Measurements from ENCODE around the gene NXPH1. TPM values are rescaled to one million over a fixed set of nuclear protein-coding genes. Genes with fewer than 3 reads are reported as not detected.
A peak's percentile ranks its signal among the peaks of the same experiment; 100 is the strongest.

NXPH1 gene
- total RNA-seq, 1 donor from 2014 or later = not detected

DNA sequence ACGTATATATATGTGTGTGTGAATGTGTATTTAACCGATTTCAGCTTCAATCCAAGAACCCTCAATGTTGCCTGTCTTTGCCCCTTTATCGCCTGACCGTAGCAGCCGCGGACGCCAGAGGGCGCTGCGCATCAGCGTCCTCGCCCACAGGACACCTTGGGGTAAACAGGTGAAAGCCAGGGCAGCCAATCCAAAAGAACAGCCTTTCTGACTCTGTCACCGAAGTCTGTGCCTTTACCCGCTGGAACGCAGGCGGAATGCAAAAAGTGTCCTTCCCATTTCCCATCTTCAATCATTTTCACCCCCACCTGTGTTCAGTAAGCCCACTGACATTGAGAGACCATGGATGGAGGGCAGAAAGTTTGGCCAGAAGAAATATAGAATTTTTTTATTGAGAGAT is 3.6 kb downstream of the NXPH1 start:
- peak; percentile 60 for DNase-seq

DNA sequence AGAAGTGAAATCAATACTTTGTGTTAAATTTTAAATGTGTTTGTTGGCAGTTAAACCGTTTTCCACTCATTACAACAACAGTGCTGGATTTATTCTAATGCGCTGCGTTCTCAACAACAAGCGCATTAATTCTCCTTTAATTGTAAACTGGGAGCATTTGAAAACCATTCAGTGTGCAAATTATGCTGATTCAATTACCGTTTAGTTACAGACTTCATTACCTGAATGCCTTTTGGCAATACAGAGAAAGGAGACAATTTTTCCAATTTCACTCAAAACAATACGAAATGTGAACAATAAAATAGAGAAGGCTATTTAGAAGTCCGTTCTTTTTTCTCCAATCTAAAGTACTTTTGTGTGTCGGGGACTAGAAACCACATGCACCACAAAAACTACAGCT is 4.2 kb downstream of the NXPH1 start:
- no peak for DNase-seq

DNA sequence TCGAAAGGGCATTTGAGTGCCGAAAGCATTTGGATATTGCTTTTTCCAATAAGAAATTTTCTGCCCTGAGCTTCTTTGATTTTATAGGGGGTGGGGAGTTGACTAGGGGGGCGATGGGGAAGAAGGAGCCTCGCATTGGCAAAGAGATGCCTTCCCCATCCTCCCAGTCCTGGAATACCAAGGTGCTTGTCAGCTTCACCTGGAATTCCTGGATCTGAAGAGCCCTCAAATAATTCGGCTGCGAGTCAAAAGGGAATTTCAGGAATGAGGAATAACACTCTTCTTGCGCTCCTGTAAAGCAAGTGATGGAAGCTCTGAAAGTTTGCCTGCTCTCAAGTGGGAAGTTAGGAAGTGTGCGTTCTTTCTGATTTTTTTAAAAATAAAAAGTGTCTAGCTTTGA is 7.3 kb downstream of the NXPH1 start:
- no peak for DNase-seq

DNA sequence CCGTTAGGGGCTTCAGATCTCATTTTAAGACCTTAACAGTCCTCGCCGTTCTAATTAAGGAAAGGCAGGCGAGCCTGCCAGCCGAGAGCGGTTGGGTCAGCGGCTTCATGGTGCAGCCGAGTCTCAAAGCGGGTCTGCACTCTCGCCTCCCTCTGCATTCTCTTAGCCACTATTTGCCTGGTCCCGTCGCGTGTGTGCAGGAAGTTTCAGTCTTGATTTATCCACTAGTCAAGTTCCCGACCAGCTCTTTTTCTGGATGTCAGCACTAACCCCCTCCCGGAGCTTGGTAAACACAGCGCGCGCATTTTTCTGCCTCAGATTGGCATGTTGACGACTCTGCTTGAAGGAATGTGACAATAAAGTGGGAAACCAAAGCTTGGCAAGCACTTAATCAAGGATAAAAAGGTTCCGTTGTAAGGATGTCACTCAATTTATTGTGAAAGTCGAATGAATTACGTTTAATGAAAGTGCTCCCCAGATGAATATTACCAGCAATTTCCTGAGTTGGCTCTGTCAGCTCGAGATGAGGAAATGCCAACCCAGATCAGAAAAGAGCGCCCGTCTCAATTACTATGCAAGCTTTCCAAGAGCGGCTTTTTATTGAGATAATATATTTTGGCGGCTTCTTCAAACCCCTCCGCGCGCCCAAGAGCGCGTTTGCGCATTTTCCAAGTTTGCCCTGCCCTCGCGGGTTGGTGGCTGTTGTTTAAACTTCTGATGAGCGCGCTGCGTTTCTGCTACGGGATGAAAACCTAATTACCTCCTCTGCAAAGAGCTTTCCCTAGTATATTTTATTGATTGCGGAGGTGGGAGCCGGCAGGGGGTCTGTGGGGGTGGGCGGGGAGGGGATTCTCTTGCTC is 7.9 kb downstream of the NXPH1 start:
- DNase-seq = no peak

DNA sequence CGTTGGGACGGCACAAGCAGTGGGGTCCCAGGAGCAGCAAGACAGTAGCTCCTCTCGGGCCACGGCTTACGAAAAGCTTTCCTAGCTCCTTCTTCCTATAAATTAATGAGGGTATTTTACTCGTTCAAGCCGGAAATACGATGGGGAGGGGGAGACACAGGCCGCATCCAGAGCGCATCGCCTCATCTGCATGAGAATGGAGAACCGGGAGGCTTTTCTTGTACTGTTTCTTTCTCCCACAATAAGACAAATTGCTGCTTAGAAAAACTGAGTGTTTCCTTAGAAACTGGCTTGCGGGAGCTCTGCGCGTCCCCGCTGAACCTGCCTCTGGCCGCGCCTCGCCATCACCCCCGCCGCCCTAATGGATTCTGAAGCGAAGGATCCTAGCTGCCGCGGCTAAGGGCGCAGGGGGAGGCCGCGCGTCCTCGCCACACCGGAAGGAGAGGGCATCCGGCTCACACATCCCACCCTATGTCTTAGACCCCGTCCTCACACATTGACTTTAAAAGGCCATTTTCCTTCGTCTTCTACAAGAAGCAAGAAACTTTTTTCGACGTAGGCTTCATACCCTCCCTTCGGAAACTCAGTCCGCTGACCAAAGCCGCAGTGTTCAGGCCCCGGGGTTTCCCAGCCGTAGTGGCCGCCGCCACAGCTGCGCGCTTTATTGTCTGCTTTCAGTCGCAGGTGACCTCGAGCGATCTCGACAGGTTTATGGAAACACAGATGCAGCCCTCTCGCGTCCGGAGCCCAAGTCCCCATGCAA is 8.8 kb downstream of the NXPH1 start:
- no peak for DNase-seq

DNA sequence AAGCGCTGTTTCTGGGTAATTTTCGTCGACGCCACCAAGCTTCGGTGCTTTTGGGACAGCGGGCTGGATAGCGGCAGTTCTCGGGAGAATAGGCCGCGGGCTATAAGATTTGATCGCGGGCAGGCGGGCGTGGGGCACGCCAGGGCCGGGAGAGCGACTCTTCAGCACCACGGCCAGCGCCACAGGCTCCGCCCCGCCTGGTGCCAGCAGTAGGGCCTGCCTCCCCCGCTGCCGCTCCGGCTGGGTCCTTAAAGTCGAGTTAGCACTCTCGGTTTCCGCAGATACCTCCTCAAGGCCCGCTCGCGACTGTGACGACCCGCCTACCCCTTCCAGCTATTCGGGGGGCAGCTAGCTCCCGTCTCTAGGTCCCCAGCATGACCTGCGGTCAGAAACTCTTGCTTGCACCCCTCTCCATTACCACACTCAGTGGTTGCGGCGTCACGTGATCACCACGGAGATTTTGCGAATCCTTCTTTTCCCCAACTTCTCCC is 9.4 kb downstream of the NXPH1 start:
- DNase-seq = peak; percentile 60

DNA sequence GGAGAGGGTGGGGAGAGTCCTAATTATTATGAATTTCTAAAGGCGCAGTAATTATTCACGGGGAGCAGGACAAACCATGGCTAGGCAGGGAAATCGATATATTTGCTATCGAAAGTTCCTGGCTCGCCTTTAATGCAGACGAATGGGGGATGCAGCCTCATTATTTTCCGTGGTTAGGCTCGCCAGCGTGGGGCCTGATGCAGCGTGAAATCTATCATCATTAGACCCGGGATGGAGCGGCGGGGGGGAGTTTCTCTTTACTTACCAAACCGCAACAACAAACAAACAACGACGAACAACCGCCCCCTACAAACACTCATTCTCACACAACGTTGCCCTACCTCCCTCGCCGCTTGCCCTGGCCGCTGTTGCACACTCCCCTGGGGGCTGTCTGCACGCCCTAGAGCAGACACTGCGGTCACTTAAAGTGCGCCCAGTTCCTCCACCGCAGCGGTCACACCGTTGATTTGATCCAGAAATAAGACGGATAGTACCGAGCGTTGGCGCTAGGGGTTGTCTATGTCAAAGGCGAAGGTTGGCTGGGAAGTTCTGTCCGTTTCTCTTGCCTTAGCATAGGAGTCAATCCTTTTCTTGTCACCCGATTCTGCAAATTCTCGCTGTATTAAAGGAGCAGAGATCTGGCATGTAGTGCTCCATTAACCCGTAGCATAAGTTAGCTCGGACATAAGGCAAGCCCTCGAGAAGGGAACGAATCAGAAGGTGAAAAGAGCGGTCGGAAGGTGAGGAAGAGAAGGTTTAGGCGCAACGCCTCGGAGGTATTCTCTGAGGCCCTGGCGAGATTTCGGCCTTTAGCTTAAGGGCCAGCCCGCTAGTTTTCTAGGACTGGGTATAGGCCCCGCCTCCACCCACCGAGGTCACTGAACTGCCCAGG is 10.4 kb downstream of the NXPH1 start:
- DNase-seq = peak; percentile 7

DNA sequence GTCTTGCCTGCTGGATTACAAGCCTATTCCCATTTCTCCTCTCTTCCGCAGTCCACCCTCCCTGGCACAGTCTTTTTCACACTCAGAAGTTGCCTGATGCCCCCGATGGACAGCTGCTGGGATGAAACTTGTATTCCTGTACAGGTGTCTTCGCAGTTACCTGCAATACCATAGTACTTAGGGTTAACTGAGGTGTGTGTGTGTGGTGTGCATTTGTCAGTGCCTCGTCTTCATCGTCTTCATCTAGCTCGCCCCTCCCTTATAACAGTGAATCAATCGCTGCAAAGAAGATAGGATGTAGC is 11.0 kb downstream of the NXPH1 start:
- no peak for DNase-seq

DNA sequence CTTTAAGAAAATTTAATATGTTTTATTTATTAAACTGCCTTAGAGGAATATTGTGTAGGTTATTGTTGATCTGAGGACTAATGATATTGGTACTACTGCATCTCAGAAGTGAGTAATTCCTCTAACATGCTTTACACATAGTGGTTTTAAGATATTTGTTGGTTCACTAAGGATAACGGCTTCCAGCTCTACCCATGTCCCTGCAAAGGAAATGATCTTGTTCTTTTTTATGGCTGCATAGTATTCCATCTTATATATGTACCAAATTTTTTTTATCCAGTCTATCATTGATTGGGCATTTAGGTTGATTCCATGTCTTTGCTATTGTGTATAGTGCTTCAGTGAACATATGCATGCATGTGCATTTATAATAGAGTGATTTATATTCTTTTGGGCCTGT is 20.1 kb downstream of the NXPH1 start:
- no peak for DNase-seq

DNA sequence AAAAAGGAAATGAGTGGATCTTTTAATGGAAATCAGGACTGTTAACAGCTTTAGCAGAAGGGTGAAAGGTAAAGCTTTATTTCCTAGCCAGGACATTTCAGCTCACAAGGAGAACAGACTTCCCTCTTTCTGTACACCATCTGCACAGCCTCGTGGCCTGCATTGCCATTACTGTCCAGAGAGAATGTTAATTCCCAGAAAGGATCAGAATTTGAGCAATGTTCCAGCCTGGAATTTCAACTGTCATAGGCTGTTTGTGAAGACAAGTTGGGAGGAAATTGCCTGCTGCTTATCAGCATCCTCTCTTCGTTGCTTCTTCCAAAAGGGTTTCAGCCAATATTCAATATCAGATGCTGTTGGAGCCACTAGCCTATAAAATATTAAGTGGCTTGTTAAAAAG is 22.0 kb downstream of the NXPH1 start:
- no peak for DNase-seq

DNA sequence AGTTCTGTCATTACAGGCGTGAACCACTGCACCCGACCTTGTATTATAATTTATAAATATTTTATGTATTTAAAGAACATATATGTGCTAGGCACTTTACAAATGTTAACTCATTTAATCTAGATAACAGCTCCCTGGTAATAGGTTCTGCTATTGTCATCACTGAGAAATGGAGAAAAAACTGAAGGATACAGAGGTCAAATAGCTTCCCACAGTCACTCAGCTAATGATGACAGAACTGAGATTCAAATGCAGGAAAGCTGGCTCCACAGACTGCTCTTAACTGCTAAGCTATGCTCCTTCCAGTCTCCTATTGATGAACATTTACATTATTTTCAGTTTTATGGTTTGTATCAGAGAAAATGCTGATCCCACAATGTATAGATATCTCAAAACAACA is 28.9 kb downstream of the NXPH1 start:
- no peak for DNase-seq

DNA sequence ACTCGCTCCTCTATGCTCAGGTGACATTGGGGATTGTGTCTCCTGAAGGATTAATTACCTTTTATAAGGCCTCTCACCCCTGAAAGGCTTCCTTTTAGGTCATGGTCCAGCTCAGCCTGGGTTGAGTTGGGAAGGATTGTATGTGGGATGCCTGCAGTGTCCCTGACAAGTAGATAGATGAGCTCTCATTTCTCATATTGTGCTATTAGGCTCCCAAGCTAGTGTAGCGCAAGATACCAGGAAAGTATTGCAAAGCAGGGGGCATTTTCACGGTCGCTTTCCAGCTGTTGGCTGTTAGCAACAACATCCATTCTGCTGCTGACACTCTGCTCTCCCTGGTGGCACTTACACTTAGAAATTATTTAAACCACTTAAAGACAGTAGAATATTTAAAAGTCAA is 31.9 kb downstream of the NXPH1 start:
- DNase-seq = no peak

DNA sequence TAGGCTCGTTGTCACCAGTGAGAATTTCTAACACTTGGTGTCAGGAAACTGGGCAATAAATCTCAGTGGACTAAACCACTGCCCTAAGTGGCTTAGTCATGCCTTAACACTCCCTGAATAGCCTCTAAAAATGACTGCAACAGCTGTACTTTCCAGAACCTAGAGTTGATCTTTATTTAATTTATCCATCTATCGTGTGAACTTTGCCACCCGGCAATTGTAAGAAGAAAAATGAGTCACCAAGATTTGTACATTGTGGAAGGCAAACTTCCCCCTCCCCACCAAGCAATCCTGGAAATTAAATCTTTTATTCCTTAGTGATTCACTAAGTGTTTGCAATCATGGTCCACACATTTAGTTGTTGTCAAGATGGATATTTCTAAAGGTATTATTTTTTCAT is 47.1 kb downstream of the NXPH1 start:
- no peak for DNase-seq

DNA sequence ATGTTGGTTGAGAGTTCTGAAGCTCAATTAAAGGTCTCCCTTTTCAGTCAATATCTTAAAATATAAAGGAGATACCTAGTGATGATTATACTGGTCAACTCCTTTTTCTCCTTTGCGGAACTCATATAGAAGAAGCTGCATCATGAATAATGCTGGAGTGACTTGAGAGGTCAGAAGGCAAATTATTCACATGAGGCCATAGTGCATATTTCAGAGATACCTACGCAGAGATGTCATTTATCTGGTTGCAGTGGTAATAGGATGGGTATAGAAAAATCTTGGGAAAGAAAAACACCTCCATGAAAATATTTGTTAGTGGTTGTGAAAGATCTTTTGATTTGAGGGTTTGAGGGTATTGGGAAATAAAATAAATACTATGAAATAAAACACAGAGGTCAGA is 47.7 kb downstream of the NXPH1 start:
- DNase-seq = no peak

DNA sequence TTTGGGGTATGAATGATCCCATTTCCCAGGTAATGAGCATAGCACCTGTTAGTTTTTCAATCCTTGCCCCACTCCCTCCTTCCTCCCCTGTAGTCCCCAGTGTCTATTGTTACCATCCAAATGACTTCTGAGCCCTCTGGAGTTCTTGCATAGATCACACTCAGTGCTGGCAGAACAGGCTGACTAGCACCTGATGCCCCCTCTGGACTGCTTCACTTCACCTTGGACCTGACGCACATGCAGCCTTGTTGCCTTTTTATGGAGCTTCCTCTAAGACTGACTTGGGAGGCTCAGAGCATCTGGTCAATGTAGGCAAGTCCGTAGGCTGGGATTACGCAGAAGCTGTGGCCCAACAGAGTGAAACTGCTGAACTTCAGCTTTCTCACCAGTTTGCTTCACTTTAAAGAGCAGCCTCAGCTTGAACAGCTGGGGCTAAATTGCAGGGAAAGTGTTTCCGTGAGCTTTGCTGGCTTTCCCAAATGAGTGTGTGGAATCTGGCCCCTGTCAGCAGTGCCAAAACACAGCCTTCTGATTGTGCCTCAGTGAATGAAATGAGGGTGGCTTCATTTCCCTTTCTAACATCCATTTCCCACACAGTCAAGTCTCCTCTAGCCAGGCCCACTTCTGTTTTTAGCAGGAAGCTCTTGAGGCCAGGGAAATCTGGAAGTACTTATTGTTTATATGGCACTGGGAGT is 48.5 kb downstream of the NXPH1 start:
- no peak for DNase-seq

DNA sequence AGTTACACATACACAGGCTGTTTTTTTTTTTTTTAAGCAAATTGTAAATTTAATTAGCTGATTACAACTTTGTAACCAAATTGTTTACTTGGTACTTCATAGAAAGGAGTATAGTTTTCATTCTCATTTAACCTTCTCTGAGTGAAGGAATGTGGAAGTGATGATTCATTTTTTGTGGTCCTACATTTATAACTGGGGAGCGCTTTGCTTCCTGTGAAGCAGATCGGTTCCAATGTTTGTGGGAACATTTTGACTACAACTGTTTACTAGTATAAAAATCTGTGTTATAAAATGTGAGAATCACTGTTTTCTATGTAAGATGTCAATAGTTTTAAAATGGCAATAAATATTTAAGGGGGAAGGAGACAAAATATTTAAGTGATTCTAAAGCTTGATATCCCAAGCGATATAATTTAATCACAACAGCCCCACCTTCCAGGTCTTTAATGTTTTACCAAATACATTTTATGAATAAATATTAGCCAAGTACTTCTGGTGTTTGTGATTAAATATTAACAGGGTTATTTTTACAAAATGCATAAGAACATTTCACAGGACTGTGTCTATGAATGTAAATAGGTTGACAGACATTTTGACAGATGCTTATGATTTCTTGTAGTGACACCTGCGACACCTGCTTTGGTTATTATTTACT is 57.1 kb downstream of the NXPH1 start:
- no peak for DNase-seq

DNA sequence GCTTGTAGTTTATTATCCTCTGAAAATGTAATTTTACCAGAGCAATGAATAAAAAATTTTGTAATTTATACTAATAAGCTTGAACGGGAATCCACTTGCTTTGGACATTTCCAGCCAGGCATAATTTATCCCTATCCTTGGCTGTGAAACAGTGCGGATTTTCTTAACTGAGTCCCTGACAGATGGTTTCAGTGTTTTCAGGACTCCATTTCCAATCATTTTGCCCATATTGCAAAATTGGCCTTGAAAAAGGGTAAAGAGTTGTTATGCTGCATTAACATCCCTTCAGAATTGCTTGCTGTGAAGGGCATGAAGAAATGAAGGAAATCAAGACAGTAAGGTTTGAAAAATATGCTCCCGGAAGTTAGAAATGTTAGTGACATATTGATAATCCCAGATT is 57.7 kb downstream of the NXPH1 start:
- no peak for DNase-seq

DNA sequence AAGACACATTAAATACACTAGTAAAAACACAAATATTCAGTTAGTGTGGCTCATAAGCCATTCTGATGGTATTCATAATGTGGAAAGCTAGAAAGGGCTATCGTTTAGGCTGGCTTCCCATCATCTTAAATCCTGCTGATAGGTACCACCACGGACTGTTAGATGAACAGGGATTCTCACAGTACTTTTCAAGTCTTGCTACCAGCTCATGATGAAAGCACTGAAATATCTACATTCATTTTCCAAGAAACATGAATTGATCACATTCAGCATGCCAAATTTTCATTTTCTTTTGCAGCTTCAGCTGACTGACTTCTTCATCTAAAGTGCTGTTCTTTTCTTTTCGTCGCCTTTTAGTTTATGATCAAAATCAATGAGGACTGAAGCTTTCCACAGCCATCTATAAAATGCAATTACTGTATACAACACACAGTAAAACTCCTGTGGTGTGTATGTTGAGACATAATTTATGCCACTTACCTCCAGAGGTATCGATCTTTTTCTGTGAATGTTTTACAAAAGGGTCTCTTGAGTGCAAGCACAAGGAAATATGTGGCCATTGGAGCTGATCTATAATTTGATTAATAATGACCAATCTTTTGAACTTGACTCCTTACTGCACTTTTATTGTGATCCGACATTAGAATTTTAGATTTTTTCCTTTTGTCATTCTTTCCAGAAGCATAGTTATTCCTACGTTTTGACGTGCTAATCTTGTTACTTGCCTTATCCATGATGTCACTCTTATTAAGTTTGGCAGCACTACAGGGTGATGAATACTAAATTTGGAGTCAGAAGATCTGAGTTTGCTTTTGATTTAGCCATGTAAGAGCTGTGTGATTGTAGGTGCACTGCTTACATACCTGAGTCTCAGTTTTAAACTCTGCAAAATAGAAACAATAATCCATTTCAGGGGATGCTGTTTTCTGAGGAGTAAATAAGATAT is 58.4 kb downstream of the NXPH1 start:
- no peak for DNase-seq

DNA sequence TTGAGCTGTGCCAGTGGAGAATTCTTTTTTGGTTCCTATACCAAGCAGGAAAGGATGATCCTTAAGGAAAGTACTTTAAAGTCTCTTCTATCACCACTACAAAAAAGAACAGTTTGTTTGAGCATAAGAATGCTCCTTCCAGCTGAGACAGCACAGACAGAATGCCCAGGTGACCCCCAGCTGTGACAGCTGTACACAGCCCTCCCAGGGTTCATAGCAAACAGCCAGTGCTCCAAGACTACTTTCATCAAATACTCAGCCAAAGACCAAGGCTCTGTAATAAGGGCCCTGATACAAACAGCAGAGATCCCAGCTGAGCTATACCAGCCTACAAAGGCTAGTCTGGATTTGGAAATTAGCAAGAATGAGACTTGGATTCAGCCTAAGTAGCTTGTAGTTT is 65.7 kb downstream of the NXPH1 start:
- DNase-seq = no peak

DNA sequence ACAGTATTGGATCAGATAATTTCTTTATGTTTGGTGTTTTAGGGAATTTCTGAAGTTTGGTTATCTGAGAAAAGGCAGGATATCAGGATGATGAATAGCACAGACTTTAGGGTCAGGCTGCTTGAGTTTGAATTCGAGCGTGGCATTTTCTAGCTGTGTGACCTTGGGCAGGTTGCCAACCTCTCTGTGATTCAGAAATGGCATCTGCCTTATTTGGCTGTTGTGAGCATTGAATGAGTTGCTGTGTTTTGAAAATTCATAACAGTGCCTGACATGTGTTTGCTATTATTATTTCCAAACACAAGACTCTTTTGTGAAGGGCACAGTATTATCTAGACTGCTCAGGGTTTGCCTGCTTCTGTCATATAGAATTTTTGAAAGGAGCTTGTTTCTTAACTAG is 66.9 kb downstream of the NXPH1 start:
- DNase-seq = no peak

DNA sequence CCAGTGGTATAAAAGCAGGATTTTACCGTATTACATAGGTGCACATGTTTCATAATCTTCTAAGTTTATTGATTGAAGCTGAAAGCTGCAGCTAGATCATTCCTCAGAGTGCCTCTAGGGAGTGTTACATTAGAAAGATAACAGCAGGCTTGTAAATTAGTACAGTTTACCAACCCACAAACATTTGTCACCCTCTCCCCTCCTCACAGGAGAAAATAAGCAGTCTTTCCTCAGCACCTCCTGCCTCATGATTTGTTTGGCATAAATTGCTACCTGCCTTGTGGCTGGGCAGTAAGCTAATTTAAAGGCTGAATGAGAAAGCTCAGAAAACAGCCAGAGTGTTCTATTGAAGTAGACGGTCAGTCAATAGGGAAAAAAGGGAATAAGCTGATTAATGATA is 74.2 kb downstream of the NXPH1 start:
- no peak for DNase-seq
